Medulla oblongata (tissue), 1 donor: ENCODE results near the gene PIP5KL1.
A peak's percentile ranks its signal among the peaks of the same experiment; 100 is the strongest.

Experiments used
- DNase-seq: peaks from one replicate; pipeline ENCODE4 v3.0.0-alpha.2; 2015; ENCODE audit errors: extremely low spot score

Gene PIP5KL1

GRCh38 chr9:127915801-127916719, 14.5 kb downstream of the PIP5KL1 start:
- DNase-seq, result no peak

- no peak for DNase-seq
Observed at GRCh38 chr9:127915325-127915752, 15.2 kb downstream of the PIP5KL1 start.

GRCh38 chr9:127913682-127914081, 16.9 kb downstream of the PIP5KL1 start:
- no peak for DNase-seq

- no peak for DNase-seq
Observed at GRCh38 chr9:127912882-127913281, 17.7 kb downstream of the PIP5KL1 start.

- no peak for DNase-seq
Observed at GRCh38 chr9:127912296-127912695, 18.3 kb downstream of the PIP5KL1 start.

GRCh38 chr9:127910613-127911205, 19.9 kb downstream of the PIP5KL1 start:
- no peak for DNase-seq

- no peak for DNase-seq
Observed at GRCh38 chr9:127909839-127910273, 20.7 kb downstream of the PIP5KL1 start.

- no peak for DNase-seq
Observed at GRCh38 chr9:127908660-127908926, 22.0 kb downstream of the PIP5KL1 start.

DNA sequence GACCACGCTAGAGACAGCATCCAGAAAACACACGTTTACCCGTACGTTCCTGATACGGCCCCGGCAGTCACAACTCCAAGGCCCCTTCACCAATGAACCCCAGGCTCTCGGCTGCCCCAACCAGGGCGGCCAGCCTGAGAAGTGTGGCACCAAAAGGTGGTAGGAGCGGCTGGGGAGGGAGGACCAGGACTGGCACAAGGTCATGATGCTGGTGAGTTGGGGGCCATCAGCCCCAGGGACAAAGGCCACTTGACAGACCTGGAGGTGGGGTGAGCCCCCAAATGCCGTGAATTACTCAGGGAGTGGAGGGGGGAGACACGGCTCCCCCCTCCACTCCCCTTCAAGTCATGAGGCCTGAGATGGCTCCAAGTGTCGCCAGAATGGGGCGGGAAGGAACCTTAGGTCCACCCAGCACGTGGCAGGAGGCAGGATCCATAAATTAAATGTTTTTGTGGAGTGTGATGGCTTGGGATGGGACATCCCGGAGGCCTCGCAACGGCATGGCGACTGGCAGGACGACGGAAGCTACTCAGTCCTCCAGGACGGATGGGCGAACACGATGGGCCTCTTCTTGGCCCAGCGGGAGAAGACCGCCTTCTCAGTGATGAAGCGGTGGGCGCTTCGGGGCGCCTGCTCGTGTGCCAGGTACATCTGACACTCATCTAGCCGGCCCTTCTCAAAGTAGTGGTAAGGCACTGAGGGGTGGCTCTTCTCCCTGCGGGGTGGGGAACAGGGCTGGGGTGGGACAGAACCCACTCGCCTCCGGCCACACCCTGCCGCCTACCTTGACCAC, 22.5 kb downstream of the PIP5KL1 start:
- DNase-seq, result no peak

GRCh38 chr9:127905788-127906191, 24.8 kb downstream of the PIP5KL1 start:
- DNase-seq, result peak; percentile 72

DNA sequence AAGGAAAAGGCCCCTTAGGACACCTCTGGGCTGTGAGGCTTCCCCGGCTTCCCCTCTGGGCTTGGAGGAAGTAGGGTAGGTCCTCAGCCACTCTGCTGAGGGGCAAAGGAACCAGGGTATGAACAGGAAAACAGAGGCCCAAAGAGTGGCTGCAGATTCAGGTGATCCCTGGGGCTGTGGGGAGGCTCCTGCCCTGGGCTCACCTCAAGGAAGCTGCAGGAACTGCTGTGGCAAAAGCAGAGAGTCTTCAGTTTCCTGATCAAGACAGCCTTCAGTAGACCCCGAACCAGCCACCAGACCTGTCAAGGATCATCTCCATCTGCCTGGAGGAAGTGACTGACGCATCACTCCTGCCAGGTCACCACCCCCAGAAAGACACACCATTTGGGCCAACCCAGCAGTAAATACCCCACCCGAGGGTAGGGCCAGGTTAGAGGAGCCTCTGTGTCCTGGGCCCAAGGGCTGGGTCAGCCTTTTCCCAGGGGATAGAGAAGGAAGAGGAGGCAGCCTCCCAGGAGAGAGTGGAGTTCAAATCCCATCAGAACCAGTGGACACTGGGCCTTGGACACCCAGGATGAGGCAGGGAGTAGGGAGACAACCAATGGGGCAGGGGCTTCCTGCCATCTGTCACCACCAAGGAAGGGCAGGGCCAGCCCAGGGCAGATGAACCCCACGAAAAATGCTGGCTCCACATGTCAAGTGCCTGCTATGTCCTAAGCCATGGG, 25.4 kb downstream of the PIP5KL1 start:
- no peak for DNase-seq

DNA sequence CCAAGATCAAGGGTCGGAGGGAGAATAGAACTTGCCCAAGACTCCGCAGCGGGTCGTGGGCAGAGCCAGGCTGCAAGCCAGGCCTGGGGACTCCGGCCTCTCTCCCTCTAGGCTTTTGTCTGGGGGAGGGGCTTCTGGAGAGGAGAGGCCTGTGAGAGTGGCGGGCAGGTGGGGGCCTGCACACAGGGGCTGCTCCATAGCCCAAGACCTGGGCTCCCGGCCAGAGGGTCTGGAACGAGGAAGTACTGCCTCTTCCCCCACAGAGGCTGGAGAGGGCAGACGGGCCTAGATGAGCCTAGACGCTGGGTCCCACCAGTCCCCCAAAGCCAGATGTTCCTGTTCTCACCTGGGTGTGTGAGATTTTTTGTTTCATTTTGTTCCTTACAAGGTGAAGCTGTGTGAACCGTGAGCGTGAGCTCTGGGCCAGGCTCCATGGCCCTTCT, 26.0 kb downstream of the PIP5KL1 start:
- DNase-seq, result peak; percentile 57

GRCh38 chr9:127903557-127904475, 26.8 kb downstream of the PIP5KL1 start:
- no peak for DNase-seq

GRCh38 chr9:127899128-127899943, 31.2 kb downstream of the PIP5KL1 start, which contains the start of gene ST6GALNAC6:
Gene ST6GALNAC6, minus strand, starts transcription at chr9:127899603. Its CDS starts 1,622 bp downstream, at chr9:127897981.
- peak; percentile 90 for DNase-seq

- no peak for DNase-seq
Observed at GRCh38 chr9:127898433-127899127, 32.0 kb downstream of the PIP5KL1 start.

- peak; percentile 82 for DNase-seq
Observed at GRCh38 chr9:127897193-127897692, 33.3 kb downstream of the PIP5KL1 start.

- DNase-seq, result no peak
Observed at GRCh38 chr9:127896395-127897192, 34.0 kb downstream of the PIP5KL1 start.

- DNase-seq, result no peak
Observed at GRCh38 chr9:127895811-127896210, 34.8 kb downstream of the PIP5KL1 start.
